HG03571 (cell line): ENCODE data around the gene MYLK.

ENCODE experiments used
- ATAC-seq: cut with Tn5 transposase; IDR thresholded peaks from one replicate; pipeline ENCODE4 v1.9.1; 2021; ENCODE audit not compliant: unreplicated experiment

The MYLK gene

GRCh38 chr3:123878807-123879206 is 5.3 kb downstream of the MYLK start:
- no peak for ATAC-seq

GRCh38 chr3:123877965-123878364 is 6.2 kb downstream of the MYLK start:
- ATAC-seq: no peak

- no peak for ATAC-seq
These were observed 6.7 kb downstream of the MYLK start for GRCh38 chr3:123877466-123877865.

- no peak for ATAC-seq
These were observed 7.3 kb downstream of the MYLK start for GRCh38 chr3:123876858-123877257.

- ATAC-seq: no peak
These were observed 11.5 kb downstream of the MYLK start for GRCh38 chr3:123872621-123873020.

GRCh38 chr3:123871946-123872345 is 12.2 kb downstream of the MYLK start:
- ATAC-seq: no peak

- no peak for ATAC-seq
These were observed 14.1 kb downstream of the MYLK start for GRCh38 chr3:123870033-123870432.

- ATAC-seq: no peak
These were observed 15.0 kb downstream of the MYLK start for GRCh38 chr3:123869165-123869564.

GRCh38 chr3:123864706-123865105 is 19.4 kb downstream of the MYLK start:
- ATAC-seq: no peak

GRCh38 chr3:123862152-123862551 is 22.0 kb downstream of the MYLK start:
- ATAC-seq: no peak

- no peak for ATAC-seq
These were observed 22.9 kb downstream of the MYLK start for GRCh38 chr3:123861081-123861836.

- ATAC-seq: no peak
These were observed 25.0 kb downstream of the MYLK start for GRCh38 chr3:123859177-123859576.

- no peak for ATAC-seq
These were observed 29.2 kb downstream of the MYLK start for GRCh38 chr3:123854905-123855304.

- ATAC-seq: no peak
These were observed 30.3 kb downstream of the MYLK start for GRCh38 chr3:123853686-123854372.

- no peak for ATAC-seq
These were observed 36.9 kb downstream of the MYLK start for GRCh38 chr3:123847209-123847608.

GRCh38 chr3:123843668-123844067 is 40.5 kb downstream of the MYLK start:
- ATAC-seq: no peak

- no peak for ATAC-seq
These were observed 41.4 kb downstream of the MYLK start for GRCh38 chr3:123842711-123843110.

- no peak for ATAC-seq
These were observed 42.5 kb downstream of the MYLK start for GRCh38 chr3:123841476-123842238.

- no peak for ATAC-seq
These were observed 43.2 kb downstream of the MYLK start for GRCh38 chr3:123840961-123841360.

GRCh38 chr3:123837858-123838257 is 46.3 kb downstream of the MYLK start:
- no peak for ATAC-seq

- ATAC-seq: no peak
These were observed 49.5 kb downstream of the MYLK start for GRCh38 chr3:123834631-123835030.

- ATAC-seq: no peak
These were observed 50.7 kb downstream of the MYLK start for GRCh38 chr3:123833398-123833785.
